Kidney epithelial cell (primary cell): Measurements from ENCODE around the gene TAF11. TPM values are rescaled to one million over a fixed set of nuclear protein-coding genes. Genes with fewer than 3 reads are reported as not detected.

ENCODE experiments used
- DNase-seq: peaks from one replicate; pipeline ENCODE4 v3.0.0-alpha.2; 2010; ENCODE audit warnings: low read depth
- H3K27me3 ChIP-seq: 2 replicates; pipeline ENCODE4 v1.6.0; 2011; ENCODE audit warnings: low read length; ENCODE audit not compliant: control insufficient read depth, insufficient read depth
- H3K36me3 ChIP-seq: 2 replicates; pipeline ENCODE4 v1.5.1; 2011; ENCODE audit warnings: low read length; ENCODE audit not compliant: control insufficient read depth, insufficient read depth
- H3K4me3 ChIP-seq: 2 replicates; pipeline ENCODE4 v1.5.1; 2011; ENCODE audit warnings: low read depth, mild to moderate bottlenecking, control low read depth, low read length
- CTCF ChIP-seq: IDR thresholded peaks from 2 replicates; pipeline ENCODE4 v1.5.1; 2011; ENCODE audit warnings: mild to moderate bottlenecking, moderate library complexity, low read length, control low read depth, inconsistent platforms; ENCODE audit not compliant: insufficient read depth, poor library complexity, severe bottlenecking
- total RNA-seq: library from RNA; depleted of rRNA; stranded (reverse); fragments of >200 nt; gene quantifications from 2 replicates; pipeline ENCODE4 v1.2.3, GENCODE V29; 2015

TAF11 gene
- total RNA-seq, 1 donor from 2014 or later = 27.5 TPM

- Histone ChIP-seq H3K36me3 (no peaks in the 10 kb centered on the region), H3K4me3 (no peak overlapping the region), H3K27me3 (no peaks in the 10 kb centered on the region)
- no peak for TF ChIP-seq CTCF
- DNase-seq = no peak
Observed at GRCh38 chr6:34909320-34909883, 21.6 kb upstream of the TAF11 start.

- no peak for DNase-seq
- no peak for TF ChIP-seq CTCF
Observed at GRCh38 chr6:34908194-34908593, 20.4 kb upstream of the TAF11 start.

GRCh38 chr6:34906826-34907225 is 19.0 kb upstream of the TAF11 start:
- DNase-seq = no peak
- Histone ChIP-seq H3K36me3 (no peaks in the 10 kb centered on the region), H3K27me3 (no peaks in the 10 kb centered on the region), H3K4me3 (no peak overlapping the region)
- no peak for TF ChIP-seq CTCF

More at GRCh38 chr6:34908194-34908593, 20.4 kb upstream of the TAF11 start:
- Histone ChIP-seq H3K27me3 (no peaks in the 10 kb centered on the region), H3K36me3 (no peaks in the 10 kb centered on the region), H3K4me3 (no peak overlapping the region)

GRCh38 chr6:34904990-34905613 is 17.3 kb upstream of the TAF11 start:
- Histone ChIP-seq H3K36me3 (no peaks in the 10 kb centered on the region), H3K4me3 (no peak overlapping the region), H3K27me3 (no peaks in the 10 kb centered on the region)
- DNase-seq = no peak
- TF ChIP-seq CTCF = no peak

- Histone ChIP-seq H3K36me3 (no peaks in the 10 kb centered on the region), H3K27me3 (no peaks in the 10 kb centered on the region), H3K4me3 (no peak overlapping the region)
- DNase-seq = no peak
- TF ChIP-seq CTCF = no peak
Observed at GRCh38 chr6:34901930-34902329, 14.1 kb upstream of the TAF11 start.
